CD14-positive monocyte (primary cell): Measurements from ENCODE around the gene S100A16. TPM values are rescaled to one million over a fixed set of nuclear protein-coding genes. Genes with fewer than 3 reads are reported as not detected.

Experiments
- DNase-seq, 3 donors: peaks; one replicate each; pipeline ENCODE4 v3.0.0-alpha.2; 2011 to 2022
- H2AFZ ChIP-seq: 2 replicates; pipeline ENCODE4 v1.6.0; 2012; ENCODE audit warnings: mild to moderate bottlenecking, low read depth, low read length, inconsistent platforms; ENCODE audit not compliant: insufficient read depth, poor library complexity, severe bottlenecking
- H3K27ac ChIP-seq, 2 donors: 1 replicate in 1 of 2; 2 replicates in 1 of 2; pipeline ENCODE4 v1.5.1; 2012 to 2013; ENCODE audit warnings: low read length in 2 of 2, control low read depth in 1 of 2, inconsistent platforms in 1 of 2, low read depth in 1 of 2, mild to moderate bottlenecking in 1 of 2
- H3K27me3 ChIP-seq, 2 donors: one replicate each; pipeline versions ENCODE4 v1.6.0 to v1.6.1; 2011 to 2013; ENCODE audit warnings: low read length in 2 of 2; ENCODE audit not compliant: control insufficient read depth in 2 of 2, insufficient read depth in 2 of 2
- H3K36me3 ChIP-seq, 2 donors: replicated peaks in 1 of 2; 1 replicate in 1 of 2; 2 replicates in 1 of 2; pipeline versions ENCODE4 v1.5.1 to v1.6.1; 2012 to 2013; ENCODE audit warnings: low read length in 2 of 2, control low read depth in 1 of 2, inconsistent platforms in 1 of 2, mild to moderate bottlenecking in 1 of 2; ENCODE audit not compliant: insufficient read depth in 2 of 2, control insufficient read depth in 1 of 2
- H3K4me1 ChIP-seq, 2 donors: 1 replicate in 1 of 2; 2 replicates in 1 of 2; pipeline versions ENCODE4 v1.5.1 to v1.6.1; 2012 to 2013; ENCODE audit warnings: low read length in 2 of 2, control low read depth in 1 of 2, inconsistent platforms in 1 of 2, mild to moderate bottlenecking in 1 of 2, moderate library complexity in 1 of 2; ENCODE audit not compliant: insufficient read depth in 2 of 2, control insufficient read depth in 1 of 2
- H3K4me2 ChIP-seq: replicated peaks from 2 replicates; pipeline ENCODE3; 2012; ENCODE audit warnings: low read length, moderate library complexity, mild to moderate bottlenecking; ENCODE audit not compliant: poor library complexity, severe bottlenecking; ENCODE audit errors: extremely low read depth
- H3K4me3 ChIP-seq, 3 experiments: fragments of 200-600 bp in 1 of 3; sonication (generic) in 1 of 3; replicated peaks in 1 of 3; 1 replicate in 2 of 3; 2 replicates in 1 of 3; pipeline ENCODE4 v1.5.1; 2011 to 2013; ENCODE audit warnings: low read length in 3 of 3, mild to moderate bottlenecking in 3 of 3, control low read depth in 2 of 3, low read depth in 2 of 3, inconsistent platforms in 1 of 3, moderate library complexity in 1 of 3
- H3K79me2 ChIP-seq: 2 replicates; pipeline ENCODE4 v1.6.0; 2012; ENCODE audit warnings: mild to moderate bottlenecking, control low read depth, inconsistent platforms, low read length, moderate library complexity; ENCODE audit not compliant: insufficient read depth
- H3K9ac ChIP-seq: 2 replicates; pipeline ENCODE4 v1.6.0; 2017; ENCODE audit warnings: low read length, mild to moderate bottlenecking; ENCODE audit not compliant: insufficient read depth, poor library complexity, severe bottlenecking
- H3K9me3 ChIP-seq, 2 donors: replicated peaks in 1 of 2; 1 replicate in 1 of 2; 2 replicates in 1 of 2; pipeline versions ENCODE4 v1.5.1 to v1.6.1; 2012 to 2013; ENCODE audit warnings: low read length in 2 of 2, control low read depth in 1 of 2; ENCODE audit not compliant: control insufficient read depth in 1 of 2, insufficient read depth in 1 of 2
- H4K20me1 ChIP-seq: 2 replicates; pipeline ENCODE4 v1.6.0; 2012; ENCODE audit warnings: mild to moderate bottlenecking, low read length, control low read depth, moderate library complexity; ENCODE audit not compliant: insufficient read depth
- H3K27ac Mint-ChIP-seq, 7 donors: one replicate each; pipeline ENCODE4 v1.8.0; 2020; ENCODE audit warnings: mild to moderate bottlenecking in 7 of 7, mixed read lengths in 7 of 7, moderate library complexity in 6 of 7, inconsistent platforms in 2 of 7
- H3K27me3 Mint-ChIP-seq, 3 donors: one replicate each; pipeline ENCODE4 v1.8.0; 2021 to 2022; ENCODE audit warnings: low read depth in 3 of 3, mild to moderate bottlenecking in 3 of 3, mixed read lengths in 3 of 3, moderate library complexity in 3 of 3, inconsistent platforms in 1 of 3
- H3K36me3 Mint-ChIP-seq, 2 donors: one replicate each; pipeline ENCODE4 v1.8.0; 2020; ENCODE audit warnings: mixed read lengths in 2 of 2, inconsistent platforms in 1 of 2, mild to moderate bottlenecking in 1 of 2
- H3K4me1 Mint-ChIP-seq: one replicate; pipeline ENCODE4 v1.8.0; 2020; ENCODE audit warnings: mild to moderate bottlenecking, mixed read lengths
- H3K4me3 Mint-ChIP-seq, 2 donors: one replicate each; pipeline ENCODE4 v1.8.0; 2020; ENCODE audit warnings: mild to moderate bottlenecking in 2 of 2, mixed read lengths in 2 of 2, moderate library complexity in 1 of 2
- H3K9me3 Mint-ChIP-seq, 7 donors: one replicate each; pipeline ENCODE4 v1.8.0; 2020 to 2022; ENCODE audit warnings: mixed read lengths in 7 of 7, mild to moderate bottlenecking in 6 of 7, moderate library complexity in 6 of 7, inconsistent platforms in 2 of 7
- WGBS: methylation state at CpG from one replicate; pipeline ENCODE4 v1.1.5; 2013; ENCODE audit warnings: missing lambda C conversion rate; ENCODE audit not compliant: insufficient coverage; 5-methylcytosine and 5-hydroxymethylcytosine counted together
- intact Hi-C, 2 donors: fragments of 100-400 bp; cut with micrococcal nuclease; formaldehyde crosslinking; loops; one replicate each; pipeline versions ENCODE4 v1.15.0 to v1.15.1; 2023
- polyA plus RNA-seq, 3 donors: library from polyadenylated mRNA; depleted of rRNA in 1 of 3; unstranded in 2 of 3; stranded (reverse) in 1 of 3; fragments of 300-500 nt in 2 of 3; fragments of >200 nt in 1 of 3; fragmentation: Illumina TruSeq in 2 of 3; gene quantifications; 1 replicate in 2 of 3; 2 replicates in 1 of 3; pipeline ENCODE4 v1.2.3, GENCODE V29; 2012 to 2021
- TF ChIP-seq, protein P1 (sequence below): fragments of 200-600 bp; IDR thresholded peaks from one replicate; pipeline ENCODE4 v1.8.0; 2022; ENCODE audit warnings: antibody characterized with exemption, mild to moderate bottlenecking

Gene S100A16
- polyA plus RNA-seq, 3 donors, result not detected

- H3K4me3 Mint-ChIP-seq, result no peak overlapping the region
- Histone ChIP-seq H3K27ac (no peak overlapping the region), H3K79me2 (no peaks in the 10 kb centered on the region), H3K9me3 (no peaks in the 10 kb centered on the region), H3K36me3 (no peaks in the 10 kb centered on the region), H3K4me2 (no peak overlapping the region), H2AFZ (no peak overlapping the region), H4K20me1 (no peaks in the 10 kb centered on the region), H3K4me1 (peaks cover 26 to 33% of the 10 kb centered on the region in 2 donors), H3K4me3 (no peak overlapping the region), H3K27me3 (no peaks in the 10 kb centered on the region), H3K9ac (no peak overlapping the region)
- H3K27ac Mint-ChIP-seq, result no peak overlapping the region
- intact Hi-C loops, result no loop called here
- no peak for DNase-seq
- TF ChIP-seq, protein P1, sequence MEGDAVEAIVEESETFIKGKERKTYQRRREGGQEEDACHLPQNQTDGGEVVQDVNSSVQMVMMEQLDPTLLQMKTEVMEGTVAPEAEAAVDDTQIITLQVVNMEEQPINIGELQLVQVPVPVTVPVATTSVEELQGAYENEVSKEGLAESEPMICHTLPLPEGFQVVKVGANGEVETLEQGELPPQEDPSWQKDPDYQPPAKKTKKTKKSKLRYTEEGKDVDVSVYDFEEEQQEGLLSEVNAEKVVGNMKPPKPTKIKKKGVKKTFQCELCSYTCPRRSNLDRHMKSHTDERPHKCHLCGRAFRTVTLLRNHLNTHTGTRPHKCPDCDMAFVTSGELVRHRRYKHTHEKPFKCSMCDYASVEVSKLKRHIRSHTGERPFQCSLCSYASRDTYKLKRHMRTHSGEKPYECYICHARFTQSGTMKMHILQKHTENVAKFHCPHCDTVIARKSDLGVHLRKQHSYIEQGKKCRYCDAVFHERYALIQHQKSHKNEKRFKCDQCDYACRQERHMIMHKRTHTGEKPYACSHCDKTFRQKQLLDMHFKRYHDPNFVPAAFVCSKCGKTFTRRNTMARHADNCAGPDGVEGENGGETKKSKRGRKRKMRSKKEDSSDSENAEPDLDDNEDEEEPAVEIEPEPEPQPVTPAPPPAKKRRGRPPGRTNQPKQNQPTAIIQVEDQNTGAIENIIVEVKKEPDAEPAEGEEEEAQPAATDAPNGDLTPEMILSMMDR, result no peak
- H3K9me3 Mint-ChIP-seq, result no peaks in the 10 kb centered on the region
- peaks cover 0 to 2% (median 2%) of the 10 kb centered on the region in 3 donors for H3K27me3 Mint-ChIP-seq
- no CpG with 5 or more reads among the region's 2 CpGs for WGBS
- H3K36me3 Mint-ChIP-seq, result no peaks in the 10 kb centered on the region
- peaks cover 35% of the 10 kb centered on the region for H3K4me1 Mint-ChIP-seq
Observed at GRCh38 chr1:153560241-153560640, 52.7 kb downstream of the S100A16 start.

DNA sequence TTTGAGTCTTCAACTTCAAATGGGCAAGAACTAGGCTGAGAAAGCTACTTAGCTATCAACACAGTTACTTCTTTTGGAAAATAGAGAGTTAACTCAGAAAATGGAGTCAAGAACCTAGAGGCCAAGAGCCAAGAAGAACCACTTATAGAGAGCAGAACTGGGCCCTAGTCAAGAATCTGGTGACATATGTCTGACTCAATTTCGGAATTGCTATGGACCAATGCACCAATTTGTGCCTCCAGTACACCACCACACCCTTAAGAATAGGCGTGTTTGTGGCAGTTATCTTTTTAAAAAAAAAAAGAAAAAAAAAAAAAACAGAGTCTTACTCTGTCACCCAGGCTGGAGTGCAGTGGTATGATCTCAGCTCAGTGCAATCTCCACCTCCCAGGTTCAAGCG, 55.1 kb downstream of the S100A16 start:
- H3K27ac Mint-ChIP-seq, result no peak overlapping the region
- DNase-seq, result no peak

More for the DNA sequence above, 55.1 kb downstream of the S100A16 start:
- no peak overlapping the region for H3K4me3 ChIP-seq
- no peaks in the 10 kb centered on the region for H4K20me1 ChIP-seq
- H2AFZ ChIP-seq, result no peak overlapping the region
- TF ChIP-seq, protein P1, result no peak
- intact Hi-C loops, result no loop called here
- H3K4me2 ChIP-seq, result no peak overlapping the region
- no peaks in the 10 kb centered on the region for H3K9me3 Mint-ChIP-seq
- H3K36me3 Mint-ChIP-seq, result peaks cover 0 to 4% of the 10 kb centered on the region in 2 donors
- no peak overlapping the region for H3K4me3 Mint-ChIP-seq
- no peaks in the 10 kb centered on the region for H3K27me3 ChIP-seq
- H3K9ac ChIP-seq, result no peak overlapping the region
- no CpG with 5 or more reads among the region's 3 CpGs for WGBS
- H3K4me1 ChIP-seq, result peaks cover 25 to 32% of the 10 kb centered on the region in 2 donors
- no peaks in the 10 kb centered on the region for H3K79me2 ChIP-seq
- no peak overlapping the region for H3K27ac ChIP-seq
- H3K4me1 Mint-ChIP-seq, result peaks cover 35% of the 10 kb centered on the region
- H3K9me3 ChIP-seq, result no peaks in the 10 kb centered on the region
- H3K27me3 Mint-ChIP-seq, result peaks cover 1 to 2% (median 2%) of the 10 kb centered on the region in 3 donors
- no peaks in the 10 kb centered on the region for H3K36me3 ChIP-seq

Other genes starting within 250 kb of the S100A16 start
- gene S100A12, start 237.5 kb downstream of the S100A16 start, polyA plus RNA-seq, result 1,000 to 10,000 TPM; 1,275 to 2,834 (median 2,543) TPM
- gene S100A8, start 222.1 kb downstream of the S100A16 start, polyA plus RNA-seq, result over 10,000 TPM in 2 of 3 donors, 1,000 to 10,000 TPM in 1; 4,193 to 30,135 (median 27,689) TPM
- not detected for gene S100A7A, start 196.6 kb downstream of the S100A16 start, polyA plus RNA-seq
- not detected for gene S100A7, start 152.5 kb downstream of the S100A16 start, polyA plus RNA-seq
- 1,000 to 10,000 TPM; 1,242 to 5,004 (median 4,414) TPM for gene S100A6, start 77.1 kb downstream of the S100A16 start, polyA plus RNA-seq
- 1 to 10 TPM in 2 of 3 donors, not detected in 1; 1.4 to 2.1 TPM for gene S100A5, start 72.2 kb downstream of the S100A16 start, polyA plus RNA-seq
- gene S100A4, start 67.3 kb downstream of the S100A16 start, polyA plus RNA-seq, result 1,000 to 10,000 TPM; 4,538 to 7,344 (median 6,092) TPM
- gene S100A3, start 63.9 kb downstream of the S100A16 start, polyA plus RNA-seq, result under 1 TPM in 2 of 3 donors, not detected in 1; 0.31 to 0.54 TPM
- under 1 TPM in 1 of 3 donors, not detected in 2; 0.32 TPM for gene S100A2, start 47.3 kb downstream of the S100A16 start, polyA plus RNA-seq
- gene S100A14, start 3.2 kb upstream of the S100A16 start, polyA plus RNA-seq, result under 1 TPM in 1 of 3 donors, not detected in 2; 0.08 TPM
- 10 to 100 TPM in 1 of 3 donors, 1 to 10 TPM in 2; 2.5 to 13.9 (median 2.6) TPM for gene S100A13, start 14.4 kb upstream of the S100A16 start, polyA plus RNA-seq
- not detected for gene S100A1, start 15.3 kb upstream of the S100A16 start, polyA plus RNA-seq
- 10 to 100 TPM; 28.1 to 56.2 (median 38.2) TPM for gene CHTOP, start 20.9 kb upstream of the S100A16 start, polyA plus RNA-seq
- gene SNAPIN, start 45.6 kb upstream of the S100A16 start, polyA plus RNA-seq, result 100 to 1,000 TPM in 2 of 3 donors, 10 to 100 TPM in 1; 30.7 to 141 (median 135) TPM
- 100 to 1,000 TPM; 103 to 118 (median 115) TPM for gene ILF2, start 57.9 kb upstream of the S100A16 start, polyA plus RNA-seq
- not detected for gene NPR1, start 65.6 kb upstream of the S100A16 start, polyA plus RNA-seq
- 10 to 100 TPM in 2 of 3 donors, 1 to 10 TPM in 1; 9.2 to 76.9 (median 15.9) TPM for gene INTS3, start 114.9 kb upstream of the S100A16 start, polyA plus RNA-seq
- 100 to 1,000 TPM in 2 of 3 donors, 10 to 100 TPM in 1; 84.5 to 123 (median 118) TPM for gene SLC27A3, start 162.3 kb upstream of the S100A16 start, polyA plus RNA-seq